ENCODE measurements around the gene LCNL1. TPM values are rescaled to one million over a fixed set of nuclear protein-coding genes. Genes with fewer than 3 reads are reported as not detected.

LCNL1 gene
- total RNA-seq, 1 experiment from 2014 or later = 0.82 TPM

GRCh38 chr9:136985853-136986252 is 3.1 kb downstream of the LCNL1 start:
- Histone ChIP-seq H3K9me3 (ENCODE audit: control insufficient read depth, insufficient read depth, low read depth, low read length) (no peaks in the 10 kb centered on the region), H3K36me3 (ENCODE audit: control insufficient read depth, insufficient read depth, low read length) (no peaks in the 10 kb centered on the region), H3K27me3 (ENCODE audit: control insufficient read depth, insufficient read depth, low read length) (no peaks in the 10 kb centered on the region), H3K27ac (ENCODE audit: low read length) (no peak overlapping the region), H3K4me3 (ENCODE audit: low read depth in 2 of 2, low read length in 2 of 2) (no peak overlapping the region), H3K4me1 (ENCODE audit: control insufficient read depth, insufficient read depth, low read length) (no peaks in the 10 kb centered on the region)
- in situ Hi-C loops (cut with HindIII; ENCODE audit: low pct_unique_long_range_greater_than_20kb, low sequenced_read_pairs) (no loop called here), intact Hi-C loops (cut with micrococcal nuclease; ENCODE audit: unreplicated experiment) (no loop called here)
- TF ChIP-seq TCF7L2 (IDR thresholded peaks at IDR 0.05; ENCODE audit: low read depth, low read length) = no peak
- no peak for TF ChIP-seq POLR2AphosphoS5 (IDR thresholded peaks at IDR 0.05; ENCODE audit: low read depth, low read length)
- no peak for TF ChIP-seq SIN3A (IDR thresholded peaks at IDR 0.05; ENCODE audit: borderline replicate concordance, insufficient read depth, low read depth, low read length)
- no peak for TF ChIP-seq REST (IDR thresholded peaks at IDR 0.05; ENCODE audit: insufficient read depth in 1 of 2, low read depth in 2 of 2, low read length in 1 of 2)
- no peak for TF ChIP-seq CTCF (IDR thresholded peaks at IDR 0.05)
- no TSS peak for BruUV-seq (replicated peaks)
- DNase-seq (ENCODE audit: low read depth, low spot score) (no peak), ATAC-seq (no peak)
- POLR2A ChIA-PET = no interaction called here
- CTCF ChIA-PET = no interaction called here

- peaks cover 7% of the 10 kb centered on the region; the same call in 1 of the 2 replicates for H3K4me1 ChIP-seq (ENCODE audit: control insufficient read depth, insufficient read depth, low read length)
- no peaks in the 10 kb centered on the region for H3K9me3 ChIP-seq (ENCODE audit: control insufficient read depth, insufficient read depth, low read depth, low read length)
- in situ Hi-C loops (cut with HindIII; ENCODE audit: low pct_unique_long_range_greater_than_20kb, low sequenced_read_pairs) = no loop called here
- no TSS peak for BruUV-seq (replicated peaks)
- ATAC-seq (no peak), DNase-seq (ENCODE audit: low read depth, low spot score) (no peak)
- ChIA-PET CTCF (no interaction called here), POLR2A (no interaction called here)
- no peaks in the 10 kb centered on the region; the same call in 1 of the 2 replicates for H3K36me3 ChIP-seq (ENCODE audit: control insufficient read depth, insufficient read depth, low read length)
- H3K4me3 ChIP-seq (ENCODE audit: low read depth in 2 of 2, low read length in 2 of 2) = no peak overlapping the region
- H3K27ac ChIP-seq (ENCODE audit: low read length) = no peak overlapping the region
- TF ChIP-seq REST (IDR thresholded peaks at IDR 0.05; ENCODE audit: insufficient read depth in 1 of 2, low read depth in 2 of 2, low read length in 1 of 2) (no peak), SIN3A (IDR thresholded peaks at IDR 0.05; ENCODE audit: borderline replicate concordance, insufficient read depth, low read depth, low read length) (no peak), TCF7L2 (IDR thresholded peaks at IDR 0.05; ENCODE audit: low read depth, low read length) (no peak), POLR2AphosphoS5 (IDR thresholded peaks at IDR 0.05; ENCODE audit: low read depth, low read length) (no peak), CTCF (IDR thresholded peaks at IDR 0.05) (no peak)
- no peaks in the 10 kb centered on the region for H3K27me3 ChIP-seq (ENCODE audit: control insufficient read depth, insufficient read depth, low read length)
- intact Hi-C loops (cut with micrococcal nuclease; ENCODE audit: unreplicated experiment) = no loop called here
Observed at GRCh38 chr9:136988872-136989271, 6.1 kb downstream of the LCNL1 start.

All from Panc1 (cell line).